HG03439 (cell line): ENCODE data around the gene EPO.
A peak's percentile ranks its signal among the peaks of the same experiment; 100 is the strongest.
"Not testable (repeated sequence)": the region's sequence is repeated elsewhere in the genome, so short reads cannot be mapped to it uniquely, and the experiment has no call there.

Experiments used
- ATAC-seq: cut with Tn5 transposase; IDR thresholded peaks from one replicate; pipeline ENCODE4 v1.9.1; 2021; ENCODE audit warnings: mild to moderate bottlenecking, moderate library complexity; ENCODE audit not compliant: unreplicated experiment

The EPO gene

DNA sequence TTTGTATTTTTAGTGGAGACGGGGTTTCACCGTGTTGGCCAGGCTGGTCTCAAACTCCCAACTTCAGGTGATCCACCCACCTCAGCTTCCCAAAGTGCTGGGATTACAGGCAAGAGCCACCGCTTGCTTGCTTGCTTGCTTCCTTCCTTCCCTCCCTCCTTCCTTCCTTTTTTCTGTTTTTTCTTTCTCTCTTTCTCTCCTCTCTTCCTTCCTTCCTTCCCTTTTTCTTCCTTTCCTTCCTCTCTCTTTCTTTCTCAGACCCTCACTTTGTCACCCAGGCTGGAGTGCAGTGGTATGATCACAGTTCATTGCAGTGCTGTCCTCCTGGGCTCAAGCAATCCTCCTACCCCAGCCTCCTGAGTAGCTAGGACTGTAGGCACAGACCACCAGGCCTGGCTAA, 19.2 kb upstream of the EPO start:
- ATAC-seq, result not testable (repeated sequence)

DNA sequence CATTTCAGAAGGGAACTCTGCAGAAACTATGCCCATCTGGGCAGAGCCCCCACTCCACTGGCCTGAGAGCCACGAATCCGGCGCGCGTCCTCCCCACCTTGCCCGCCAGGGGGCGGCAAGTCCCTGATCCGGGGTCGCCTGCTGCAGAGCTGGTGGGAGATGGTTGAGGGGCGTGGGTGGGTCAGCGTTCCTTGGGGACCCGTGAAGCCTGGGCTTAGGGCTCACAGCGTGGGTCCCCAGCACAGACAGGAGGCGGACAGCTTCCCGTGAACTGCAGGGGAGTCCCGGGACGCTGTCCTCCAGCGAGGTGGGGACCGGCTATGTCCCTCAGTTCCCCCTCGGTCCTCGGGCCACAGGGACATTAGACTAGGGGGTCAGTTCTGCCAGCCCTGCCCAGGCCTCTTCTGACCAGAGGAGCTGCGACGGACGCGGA, 14.9 kb upstream of the EPO start:
- ATAC-seq, result peak; percentile 73

DNA sequence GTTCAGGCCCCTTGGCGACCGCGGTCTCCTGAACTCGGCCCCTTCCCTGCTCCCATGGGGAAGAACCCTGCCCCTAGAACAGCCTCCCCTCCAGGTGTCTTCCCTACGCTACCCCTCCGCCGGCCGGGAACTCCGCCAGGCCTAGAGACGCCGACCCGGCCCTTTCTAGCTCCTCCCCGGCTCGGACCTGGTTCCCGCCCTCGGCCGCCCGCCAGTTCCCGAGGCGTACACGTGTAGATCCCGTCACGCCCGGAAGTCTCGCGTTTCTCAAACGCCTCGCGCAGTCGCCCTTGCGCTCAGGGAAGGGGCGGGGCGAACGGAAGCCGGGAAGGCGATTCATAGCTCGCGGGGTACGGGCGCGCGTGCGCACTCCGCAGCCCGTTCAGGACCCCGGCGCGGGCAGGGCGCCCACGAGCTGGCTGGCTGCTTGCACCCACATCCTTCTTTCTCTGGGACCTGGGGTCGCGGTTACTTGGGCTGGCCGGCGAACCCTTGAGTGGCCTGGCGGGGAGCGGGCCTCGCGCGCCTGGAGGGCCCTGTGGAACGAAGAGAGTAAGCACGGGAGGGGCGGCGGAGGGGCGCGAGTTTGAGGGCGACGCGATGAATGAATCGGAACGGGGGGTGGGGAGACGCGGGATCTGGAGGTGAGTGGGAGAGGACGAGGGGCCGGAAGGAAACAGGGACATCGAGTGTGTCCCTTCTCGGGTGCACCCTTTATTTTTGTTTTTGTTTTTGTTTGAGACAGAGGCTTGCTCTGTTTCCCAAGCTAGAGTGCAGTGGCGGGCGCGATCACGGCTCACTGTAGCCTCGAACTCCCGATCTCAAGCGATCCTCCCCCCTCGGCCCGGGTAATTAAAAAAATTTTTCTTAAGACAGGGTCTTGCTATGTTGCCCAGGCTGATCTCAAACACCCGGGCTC, 14.3 kb upstream of the EPO start, which contains the start of gene POP7:
POP7 (plus strand) TSS at position 369 of the 919 bp plus-strand sequence. CDS start 710 bp downstream, outside the sequence.
- ATAC-seq, result peak; percentile 92

DNA sequence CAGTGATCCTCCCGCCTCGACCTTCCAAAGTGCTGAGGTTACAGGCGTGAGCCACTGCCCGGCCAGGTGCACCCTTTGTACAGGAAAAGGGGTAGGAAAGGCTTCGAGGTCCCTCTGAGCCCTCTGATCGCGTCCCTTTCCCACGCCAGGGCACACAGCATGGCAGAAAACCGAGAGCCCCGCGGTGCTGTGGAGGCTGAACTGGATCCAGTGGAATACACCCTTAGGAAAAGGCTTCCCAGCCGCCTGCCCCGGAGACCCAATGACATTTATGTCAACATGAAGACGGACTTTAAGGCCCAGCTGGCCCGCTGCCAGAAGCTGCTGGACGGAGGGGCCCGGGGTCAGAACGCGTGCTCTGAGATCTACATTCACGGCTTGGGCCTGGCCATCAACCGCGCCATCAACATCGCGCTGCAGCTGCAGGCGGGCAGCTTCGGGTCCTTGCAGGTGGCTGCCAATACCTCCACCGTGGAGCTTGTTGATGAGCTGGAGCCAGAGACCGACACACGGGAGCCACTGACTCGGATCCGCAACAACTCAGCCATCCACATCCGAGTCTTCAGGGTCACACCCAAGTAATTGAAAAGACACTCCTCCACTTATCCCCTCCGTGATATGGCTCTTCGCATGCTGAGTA, 13.5 kb upstream of the EPO start:
- no peak for ATAC-seq

DNA sequence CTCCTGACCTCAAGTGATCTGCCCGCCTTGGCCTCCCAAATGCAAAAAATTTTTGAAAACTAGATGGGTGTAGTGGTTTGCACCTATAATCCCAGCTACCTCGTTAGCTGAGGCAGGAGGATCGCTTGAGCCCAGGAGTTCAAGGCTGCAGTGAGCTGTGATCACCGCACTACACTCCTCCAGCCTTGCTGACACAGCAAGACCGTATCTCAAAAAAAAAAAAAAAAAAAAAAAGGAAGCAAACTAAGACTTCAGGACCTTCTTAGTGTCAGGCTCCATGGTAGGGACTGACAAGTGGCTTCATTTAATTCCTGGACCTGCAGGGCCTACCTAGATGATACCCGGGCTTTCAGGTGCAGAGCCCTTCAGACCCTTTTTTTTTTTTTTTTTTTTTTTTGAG, 11.9 kb upstream of the EPO start:
- ATAC-seq, result no peak

DNA sequence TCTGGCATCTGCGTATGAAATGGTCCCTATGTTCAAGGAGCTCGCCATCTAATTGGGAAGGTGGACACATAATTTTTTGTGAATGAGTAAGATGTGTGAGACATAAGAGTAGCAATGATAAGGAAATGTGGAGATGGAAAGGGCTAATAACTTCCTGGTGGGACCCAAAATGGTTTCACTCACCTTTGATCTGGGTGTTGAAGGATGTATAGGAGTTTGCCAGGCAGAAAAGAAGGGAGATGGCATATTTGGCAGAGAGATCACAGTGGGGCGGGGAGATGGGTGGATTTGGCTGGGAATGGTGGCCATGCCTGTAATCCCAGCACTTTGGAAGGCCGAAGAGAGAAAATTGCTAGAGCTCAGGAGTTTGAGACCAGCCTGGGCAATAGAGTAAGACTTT, 9.8 kb upstream of the EPO start:
- ATAC-seq, result no peak

DNA sequence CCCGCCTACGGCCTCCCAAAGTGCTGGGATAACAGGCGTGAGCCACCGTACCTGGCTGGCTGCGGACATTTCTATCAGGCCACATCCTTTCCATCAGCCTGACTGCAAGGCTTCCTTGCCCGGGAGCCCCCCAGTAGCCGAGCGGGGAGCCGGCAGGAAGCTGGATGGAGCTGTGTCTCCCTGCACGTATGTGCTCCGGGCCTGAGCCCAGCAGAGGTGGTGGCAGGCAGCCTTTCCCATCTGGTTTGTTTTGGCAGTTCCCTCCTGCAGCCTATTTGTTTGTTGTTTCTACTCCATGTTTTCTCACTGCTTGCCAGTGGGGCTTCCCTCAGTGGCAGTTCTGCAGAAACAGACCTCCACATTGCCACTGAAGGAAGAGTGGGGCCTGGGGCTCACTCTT, 8.9 kb upstream of the EPO start:
- no peak for ATAC-seq

DNA sequence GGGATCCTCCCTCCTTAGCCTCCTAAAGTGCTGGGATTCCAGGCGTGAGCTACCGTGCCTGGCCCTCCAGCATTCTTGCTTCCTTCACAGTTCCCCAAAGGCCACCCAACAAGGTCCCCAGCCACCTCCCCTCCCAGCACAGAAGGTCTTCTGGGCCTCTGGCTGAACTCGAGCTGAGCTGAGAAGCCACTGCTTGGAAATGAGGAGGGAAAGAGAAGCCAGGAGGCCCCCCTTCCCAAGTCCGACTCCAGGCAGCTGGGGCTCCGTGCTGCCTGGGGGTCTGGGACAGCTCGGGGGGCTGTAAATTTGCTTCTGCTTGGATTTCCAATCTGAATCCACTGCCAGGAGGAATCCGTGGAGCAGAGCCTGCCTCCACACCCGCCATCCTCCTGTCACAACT, 5.5 kb upstream of the EPO start:
- no peak for ATAC-seq

DNA sequence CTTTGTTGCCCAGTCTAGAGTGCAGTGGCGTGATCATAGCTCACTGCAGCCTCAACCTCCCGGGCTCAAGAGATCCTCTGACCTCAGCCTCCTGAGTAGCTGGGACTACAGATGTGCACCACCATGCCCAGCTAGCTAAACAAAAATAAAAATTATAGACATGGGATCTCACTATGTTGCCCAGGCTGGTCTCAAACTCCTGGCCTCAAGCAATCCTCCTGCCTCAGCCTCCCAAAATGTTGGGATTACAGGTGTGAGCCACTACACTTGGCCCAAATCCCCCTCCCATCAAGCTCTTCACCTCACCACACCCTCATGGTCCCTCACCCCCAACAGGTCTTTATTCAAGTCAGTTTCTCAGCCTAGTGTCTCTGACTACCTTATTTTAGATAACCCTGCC, 3.2 kb upstream of the EPO start:
- not testable (repeated sequence) for ATAC-seq

DNA sequence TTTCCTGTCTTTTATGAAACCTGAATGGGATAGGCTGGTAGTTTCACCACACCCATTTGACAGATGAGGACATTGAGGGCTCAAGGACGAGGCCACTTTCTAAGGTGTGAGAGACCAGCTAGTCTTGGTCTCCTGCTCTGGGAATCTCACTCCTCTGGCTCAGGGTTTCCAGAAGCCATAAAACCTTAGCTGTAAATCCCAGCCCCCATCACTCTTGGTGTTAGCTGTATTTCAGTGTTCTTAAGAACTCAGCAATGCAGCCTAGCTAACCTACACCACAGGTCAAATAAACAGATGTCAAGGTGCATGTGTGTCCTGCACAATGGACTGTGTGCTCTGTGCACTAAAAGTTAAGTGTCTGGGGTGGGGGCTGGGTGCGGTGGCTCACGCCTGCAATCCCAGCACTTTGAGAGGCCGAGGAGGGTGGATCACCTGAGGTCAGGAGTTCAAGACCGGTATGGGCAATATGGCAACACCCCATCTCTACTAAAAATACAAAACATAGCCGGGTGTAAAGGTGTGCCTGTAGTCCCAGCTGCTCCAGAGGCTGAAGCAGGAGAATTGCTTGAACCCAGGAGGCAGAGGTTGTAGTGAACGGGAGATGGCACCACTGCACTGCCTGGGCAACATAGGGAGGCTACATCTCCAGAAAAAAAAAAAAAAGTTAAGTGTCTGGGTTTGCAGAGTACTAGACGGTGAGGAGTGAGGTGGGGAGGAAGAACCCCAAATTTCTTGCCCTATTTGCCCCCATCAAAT, 567 bp upstream of the EPO start:
- no peak for ATAC-seq

DNA sequence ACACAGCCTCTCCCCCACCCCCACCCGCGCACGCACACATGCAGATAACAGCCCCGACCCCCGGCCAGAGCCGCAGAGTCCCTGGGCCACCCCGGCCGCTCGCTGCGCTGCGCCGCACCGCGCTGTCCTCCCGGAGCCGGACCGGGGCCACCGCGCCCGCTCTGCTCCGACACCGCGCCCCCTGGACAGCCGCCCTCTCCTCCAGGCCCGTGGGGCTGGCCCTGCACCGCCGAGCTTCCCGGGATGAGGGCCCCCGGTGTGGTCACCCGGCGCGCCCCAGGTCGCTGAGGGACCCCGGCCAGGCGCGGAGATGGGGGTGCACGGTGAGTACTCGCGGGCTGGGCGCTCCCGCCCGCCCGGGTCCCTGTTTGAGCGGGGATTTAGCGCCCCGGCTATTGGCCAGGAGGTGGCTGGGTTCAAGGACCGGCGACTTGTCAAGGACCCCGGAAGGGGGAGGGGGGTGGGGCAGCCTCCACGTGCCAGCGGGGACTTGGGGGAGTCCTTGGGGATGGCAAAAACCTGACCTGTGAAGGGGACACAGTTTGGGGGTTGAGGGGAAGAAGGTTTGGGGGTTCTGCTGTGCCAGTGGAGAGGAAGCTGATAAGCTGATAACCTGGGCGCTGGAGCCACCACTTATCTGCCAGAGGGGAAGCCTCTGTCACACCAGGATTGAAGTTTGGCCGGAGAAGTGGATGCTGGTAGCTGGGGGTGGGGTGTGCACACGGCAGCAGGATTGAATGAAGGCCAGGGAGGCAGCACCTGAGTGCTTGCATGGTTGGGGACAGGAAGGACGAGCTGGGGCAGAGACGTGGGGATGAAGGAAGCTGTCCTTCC, 620 bp downstream of the EPO start:
- no peak for ATAC-seq

DNA sequence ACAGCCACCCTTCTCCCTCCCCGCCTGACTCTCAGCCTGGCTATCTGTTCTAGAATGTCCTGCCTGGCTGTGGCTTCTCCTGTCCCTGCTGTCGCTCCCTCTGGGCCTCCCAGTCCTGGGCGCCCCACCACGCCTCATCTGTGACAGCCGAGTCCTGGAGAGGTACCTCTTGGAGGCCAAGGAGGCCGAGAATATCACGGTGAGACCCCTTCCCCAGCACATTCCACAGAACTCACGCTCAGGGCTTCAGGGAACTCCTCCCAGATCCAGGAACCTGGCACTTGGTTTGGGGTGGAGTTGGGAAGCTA, 1.2 kb downstream of the EPO start:
- no peak for ATAC-seq

DNA sequence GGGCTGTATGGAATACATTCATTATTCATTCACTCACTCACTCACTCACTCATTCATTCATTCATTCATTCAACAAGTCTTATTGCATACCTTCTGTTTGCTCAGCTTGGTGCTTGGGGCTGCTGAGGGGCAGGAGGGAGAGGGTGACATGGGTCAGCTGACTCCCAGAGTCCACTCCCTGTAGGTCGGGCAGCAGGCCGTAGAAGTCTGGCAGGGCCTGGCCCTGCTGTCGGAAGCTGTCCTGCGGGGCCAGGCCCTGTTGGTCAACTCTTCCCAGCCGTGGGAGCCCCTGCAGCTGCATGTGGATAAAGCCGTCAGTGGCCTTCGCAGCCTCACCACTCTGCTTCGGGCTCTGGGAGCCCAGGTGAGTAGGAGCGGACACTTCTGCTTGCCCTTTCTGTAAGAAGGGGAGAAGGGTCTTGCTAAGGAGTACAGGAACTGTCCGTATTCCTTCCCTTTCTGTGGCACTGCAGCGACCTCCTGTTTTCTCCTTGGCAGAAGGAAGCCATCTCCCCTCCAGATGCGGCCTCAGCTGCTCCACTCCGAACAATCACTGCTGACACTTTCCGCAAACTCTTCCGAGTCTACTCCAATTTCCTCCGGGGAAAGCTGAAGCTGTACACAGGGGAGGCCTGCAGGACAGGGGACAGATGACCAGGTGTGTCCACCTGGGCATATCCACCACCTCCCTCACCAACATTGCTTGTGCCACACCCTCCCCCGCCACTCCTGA, 2.4 kb downstream of the EPO start:
- no peak for ATAC-seq

DNA sequence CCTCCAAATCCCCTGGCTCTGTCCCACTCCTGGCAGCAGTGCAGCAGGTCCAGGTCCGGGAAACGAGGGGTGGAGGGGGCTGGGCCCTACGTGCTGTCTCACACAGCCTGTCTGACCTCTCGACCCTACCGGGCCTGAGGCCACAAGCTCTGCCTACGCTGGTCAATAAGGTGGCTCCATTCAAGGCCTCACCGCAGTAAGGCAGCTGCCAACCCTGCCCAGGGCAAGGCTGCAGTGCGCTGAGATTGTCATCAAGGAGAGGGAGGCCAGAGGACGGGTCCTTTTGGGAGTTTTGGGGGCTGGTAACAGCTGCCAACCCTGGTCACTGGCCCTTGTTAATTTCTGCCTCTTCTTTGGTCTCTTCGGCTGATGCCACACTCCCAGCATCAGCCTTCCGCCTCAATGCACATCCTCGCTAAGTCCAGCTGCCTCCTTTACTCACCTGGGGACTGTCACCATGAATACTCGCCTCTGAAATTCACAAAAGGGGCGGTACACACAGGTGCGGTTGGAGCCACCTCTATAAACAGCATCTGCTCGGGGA, 3.5 kb downstream of the EPO start:
- ATAC-seq, result no peak

DNA sequence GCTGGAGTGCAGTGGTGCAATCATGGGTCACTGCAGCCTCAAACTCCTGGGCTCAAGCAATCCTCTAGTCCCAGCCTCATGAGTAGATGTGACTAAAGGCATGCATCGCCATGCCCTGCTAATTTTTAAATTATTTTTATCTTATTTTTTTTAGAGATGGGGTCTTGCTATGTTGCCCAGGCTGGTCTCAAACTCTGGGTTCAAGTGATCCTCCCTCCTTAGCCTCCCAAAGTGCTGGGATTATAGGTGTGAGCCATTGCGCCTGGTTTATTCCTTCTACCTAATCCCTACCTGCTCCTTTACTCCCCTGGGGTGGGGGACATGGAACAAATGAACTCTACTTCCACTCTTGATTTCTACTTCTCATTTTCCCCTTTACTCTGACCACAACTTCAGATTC, 4.1 kb downstream of the EPO start:
- ATAC-seq, result not testable (repeated sequence)

DNA sequence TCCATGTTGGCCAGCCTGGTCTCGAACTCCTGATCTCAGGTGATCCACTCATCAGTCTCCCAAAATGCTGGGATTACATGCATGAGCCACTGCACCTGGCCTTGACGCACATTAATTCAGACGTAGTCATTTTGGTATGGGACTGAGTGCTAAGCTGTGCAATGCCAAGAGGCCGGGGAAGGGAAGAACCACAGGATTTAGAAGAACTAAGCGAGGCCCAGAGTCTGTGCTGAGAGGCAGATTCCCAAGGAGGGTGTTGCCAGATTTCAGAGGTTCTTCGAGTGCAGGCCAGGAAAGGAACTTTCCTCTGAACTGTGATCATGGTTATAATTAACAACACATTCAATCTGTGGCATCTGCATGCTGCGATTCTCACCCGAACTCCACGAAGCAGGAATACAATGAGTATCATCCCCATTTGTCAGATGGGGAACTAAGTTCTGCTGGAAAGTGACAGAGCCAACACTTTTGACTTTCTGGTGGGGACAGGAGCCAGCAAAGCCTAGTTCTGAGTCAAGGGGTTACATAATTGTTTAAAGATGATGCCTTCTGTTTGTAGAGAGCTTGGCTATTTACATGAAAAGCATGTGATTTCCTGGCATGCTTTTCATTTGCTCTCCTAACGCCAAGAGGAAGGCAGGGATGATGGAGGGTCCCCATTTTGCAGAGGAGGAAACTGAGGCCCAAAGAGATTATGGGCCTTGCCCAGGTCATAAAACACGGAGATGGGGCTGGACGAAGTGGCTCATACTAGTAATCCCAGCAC, 6.9 kb downstream of the EPO start:
- ATAC-seq, result no peak

DNA sequence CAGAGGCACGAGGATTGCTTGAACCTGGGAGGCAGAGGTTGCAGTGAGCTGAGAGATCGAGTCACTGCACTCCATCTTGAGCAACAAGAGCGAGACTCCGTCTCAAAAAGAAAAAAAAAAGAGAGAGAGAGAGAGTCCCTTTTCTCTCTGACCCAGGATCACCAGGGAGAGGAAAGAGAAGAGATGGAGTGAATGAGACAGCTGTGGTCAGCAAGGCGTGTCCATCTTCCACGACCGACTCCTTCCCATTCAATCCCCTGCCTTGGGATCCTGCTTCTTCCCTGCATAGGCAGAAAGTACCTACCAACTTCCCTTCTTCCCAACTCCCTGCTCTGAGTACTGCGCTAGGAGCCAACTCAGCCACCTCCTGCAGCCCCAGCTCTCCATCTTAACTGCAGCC, 7.9 kb downstream of the EPO start:
- no peak for ATAC-seq

DNA sequence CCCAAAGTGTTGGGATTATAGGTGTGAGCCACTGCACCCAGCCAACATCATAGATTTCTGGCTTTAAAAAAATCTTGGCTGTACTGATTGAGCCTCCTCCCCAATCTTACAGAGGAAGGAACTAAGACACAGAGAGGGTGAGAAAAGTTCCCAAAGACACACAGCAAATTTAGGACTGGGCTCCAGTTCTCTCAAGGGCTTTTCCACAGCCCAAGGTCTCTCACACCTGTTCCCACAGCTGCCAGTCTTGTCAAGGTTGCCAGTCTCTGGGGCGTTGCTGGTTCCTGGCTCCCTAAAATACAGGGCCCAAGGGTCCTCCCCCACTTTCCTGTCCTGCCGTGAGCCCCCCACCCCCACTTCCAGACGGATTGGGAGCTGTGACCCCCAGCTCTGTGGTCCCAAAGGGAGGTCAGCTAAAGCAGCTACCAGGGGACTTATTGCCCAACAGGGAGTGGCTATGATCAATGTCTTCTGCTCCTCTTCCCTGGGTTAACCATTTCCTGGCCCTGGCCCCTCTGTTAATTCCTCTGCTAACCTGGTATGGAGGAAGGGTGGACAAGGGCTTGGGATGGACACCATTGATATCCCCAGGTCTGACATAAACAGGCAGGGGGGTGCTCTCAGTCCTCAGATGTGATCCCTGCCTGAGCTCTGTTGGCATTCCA, 10.0 kb downstream of the EPO start:
- ATAC-seq, result no peak
